HL-60 (cell line): Measurements from ENCODE around the gene AIF1.

Source experiments
- DNase-seq, 2 experiments: peaks; one replicate each; pipeline ENCODE4 v3.0.0-alpha.2; 2010 to 2020; ENCODE audit warnings: low read depth in 1 of 2, low spot score in 1 of 2
- H3K27ac ChIP-seq: fragments of 250-450 bp; sonication (Bioruptor Pico); replicated peaks from 2 replicates; pipeline ENCODE4 v1.5.1; 2020; ENCODE audit warnings: mild to moderate bottlenecking, moderate library complexity
- H3K27me3 ChIP-seq: fragments of 250-450 bp; sonication (Bioruptor Pico); 2 replicates; pipeline ENCODE4 v1.5.1; 2021; ENCODE audit warnings: mild to moderate bottlenecking, moderate library complexity; ENCODE audit not compliant: insufficient read depth, poor library complexity, severe bottlenecking
- H3K4me3 ChIP-seq: replicated peaks from 2 replicates; pipeline ENCODE4 v1.5.1; 2011; ENCODE audit warnings: mild to moderate bottlenecking, control low read depth, low read length; ENCODE audit not compliant: insufficient read depth
- CTCF ChIP-seq: IDR thresholded peaks from one replicate; pipeline ENCODE4 v1.5.1; 2011; ENCODE audit warnings: low read length, control low read depth, inconsistent platforms; ENCODE audit not compliant: insufficient read depth
- GABPA ChIP-seq: IDR thresholded peaks from 2 replicates; pipeline ENCODE4 v1.6.1; 2012; ENCODE audit warnings: low read depth
- POLR2AphosphoS5 ChIP-seq: IDR thresholded peaks from 2 replicates; pipeline ENCODE4 v1.6.1; 2012; ENCODE audit warnings: low read depth
- REST ChIP-seq: IDR thresholded peaks from 2 replicates; pipeline ENCODE4 v1.6.1; 2012; ENCODE audit warnings: low read depth; ENCODE audit not compliant: insufficient replicate concordance
- SPI1 ChIP-seq: IDR thresholded peaks from 2 replicates; pipeline ENCODE4 v1.6.1; 2012; ENCODE audit warnings: low read depth, mild to moderate bottlenecking, borderline replicate concordance

Gene AIF1

GRCh38 chr6:31659649-31660380, 44.8 kb downstream of the AIF1 start:
- no peaks in the 10 kb centered on the region for H3K27me3 ChIP-seq
- H3K4me3 ChIP-seq: peak overlapping the region; percentile 73
- peak in 1 of 2 experiments; percentile 59 for DNase-seq
- TF ChIP-seq REST (peak; percentile 91), CTCF (no peak), SPI1 (peak; percentile 60)
- H3K27ac ChIP-seq: peak overlapping the region; percentile 66

GRCh38 chr6:31660381-31661261, 45.6 kb downstream of the AIF1 start, which contains the start of gene C6orf47:
C6orf47 (minus strand) TSS chr6:31660778; CDS start chr6:31659947, 831 bp downstream.
- H3K27me3 ChIP-seq: no peaks in the 10 kb centered on the region
- TF ChIP-seq REST (no peak), POLR2AphosphoS5 (peak; percentile 79)
- DNase-seq: peak; percentile 67 to 81
- H3K27ac ChIP-seq: peak within 1 kb of the TSS; percentile 66
- H3K4me3 ChIP-seq: peak within 1 kb of the TSS; percentile 73

GRCh38 chr6:31661262-31662123, 46.5 kb downstream of the AIF1 start:
- H3K27me3 ChIP-seq: no peaks in the 10 kb centered on the region
- no peak overlapping the region for H3K4me3 ChIP-seq
- H3K27ac ChIP-seq: peak overlapping the region; percentile 66
- DNase-seq: no peak
- TF ChIP-seq POLR2AphosphoS5 (no peak), GABPA (no peak), REST (no peak), SPI1 (no peak), CTCF (no peak)
